Measurements from ENCODE around the gene PEF1. TPM values are rescaled to one million over a fixed set of nuclear protein-coding genes. Genes with fewer than 3 reads are reported as not detected.
A peak's percentile ranks its signal among the peaks of the same experiment; 100 is the strongest.

PEF1 gene
- total and polyA plus RNA-seq, 2 experiments from 2014 or later = 22.3 to 68.5 TPM

DNA sequence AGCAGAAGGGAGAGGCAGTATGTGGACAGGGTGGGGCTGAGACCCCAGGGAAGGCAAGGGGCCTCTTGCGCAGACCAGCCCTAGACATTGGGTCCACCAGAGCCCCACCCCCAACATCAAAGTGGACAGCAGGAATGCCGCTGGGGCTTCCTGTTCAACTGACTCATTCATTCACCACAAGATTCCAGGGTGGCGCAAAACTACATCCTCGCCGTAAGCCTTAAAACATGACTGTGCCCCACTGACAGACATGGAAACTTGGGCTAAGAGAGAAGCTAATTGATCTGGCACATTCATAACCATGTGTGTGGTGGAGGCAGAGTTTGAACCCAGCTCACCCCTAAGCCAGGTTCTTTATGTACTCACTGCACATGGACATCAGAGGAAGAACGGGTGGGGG, 45.2 kb upstream of the PEF1 start:
- no peak for ATAC-seq
- H3K4me2 ChIP-seq = no peak overlapping the region

DNA sequence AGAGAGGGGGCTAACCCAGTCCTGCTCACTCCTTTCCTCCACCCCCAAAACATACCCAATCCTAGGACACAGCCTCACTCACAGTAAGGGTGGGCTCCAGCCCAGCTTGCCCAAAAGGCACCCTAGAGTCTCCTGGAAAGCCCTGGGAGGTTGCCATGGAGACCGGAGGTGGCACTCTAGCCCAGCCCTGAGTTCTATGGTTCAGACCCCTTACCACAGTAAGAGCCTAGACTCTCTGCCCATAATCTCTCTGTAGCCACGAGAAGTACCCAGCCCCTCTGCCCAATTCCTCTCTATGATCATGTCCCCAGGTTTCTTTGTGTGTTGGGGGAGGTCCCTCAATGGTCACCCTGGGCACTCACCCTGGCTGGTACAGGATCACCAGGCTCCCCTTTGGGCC, 44.7 kb upstream of the PEF1 start:
- H3K4me2 ChIP-seq = no peak overlapping the region
- Mint-ChIP-seq H3K4me3 (no peak overlapping the region; the same call in 2 of the 3 replicates), H3K27me3 (ENCODE audit: insufficient read depth, low read depth, poor library complexity) (peaks cover 13% of the 10 kb centered on the region), H3K36me3 (ENCODE audit: low read depth) (no peaks in the 10 kb centered on the region), H3K4me1 (peaks cover 26% of the 10 kb centered on the region), H3K27ac (0 out of 2 replicates have a peak overlapping the region, but pooled peaks have one; percentile 39), H3K9me3 (no peaks in the 10 kb centered on the region; the same call in 2 of the 3 replicates)
- no peak overlapping the region for H3K4me3 ChIP-seq
- H3K27me3 ChIP-seq (ENCODE audit: insufficient read depth) = no peaks in the 10 kb centered on the region
- H3K4me1 ChIP-seq (ENCODE audit: insufficient read depth) = no peaks in the 10 kb centered on the region
- ATAC-seq = peak; percentile 67
- no peaks in the 10 kb centered on the region for H4K20me1 ChIP-seq (replicated peaks; ENCODE audit: insufficient read depth)
- no peak for DNase-seq (ENCODE audit: low spot score)
- H3F3A ChIP-seq (replicated peaks; ENCODE audit: low read depth) = no peaks in the 10 kb centered on the region
- no peak overlapping the region for H3K27ac ChIP-seq (ENCODE audit: low read depth)
- no peaks in the 10 kb centered on the region for H3K9me2 ChIP-seq (ENCODE audit: insufficient read depth)
- H3K36me3 ChIP-seq (ENCODE audit: insufficient read depth) = no peaks in the 10 kb centered on the region
- no peaks in the 10 kb centered on the region for H3K79me2 ChIP-seq (replicated peaks; ENCODE audit: insufficient read depth)
- no peak overlapping the region for H2AFZ ChIP-seq
- TF ChIP-seq, protein P1, sequence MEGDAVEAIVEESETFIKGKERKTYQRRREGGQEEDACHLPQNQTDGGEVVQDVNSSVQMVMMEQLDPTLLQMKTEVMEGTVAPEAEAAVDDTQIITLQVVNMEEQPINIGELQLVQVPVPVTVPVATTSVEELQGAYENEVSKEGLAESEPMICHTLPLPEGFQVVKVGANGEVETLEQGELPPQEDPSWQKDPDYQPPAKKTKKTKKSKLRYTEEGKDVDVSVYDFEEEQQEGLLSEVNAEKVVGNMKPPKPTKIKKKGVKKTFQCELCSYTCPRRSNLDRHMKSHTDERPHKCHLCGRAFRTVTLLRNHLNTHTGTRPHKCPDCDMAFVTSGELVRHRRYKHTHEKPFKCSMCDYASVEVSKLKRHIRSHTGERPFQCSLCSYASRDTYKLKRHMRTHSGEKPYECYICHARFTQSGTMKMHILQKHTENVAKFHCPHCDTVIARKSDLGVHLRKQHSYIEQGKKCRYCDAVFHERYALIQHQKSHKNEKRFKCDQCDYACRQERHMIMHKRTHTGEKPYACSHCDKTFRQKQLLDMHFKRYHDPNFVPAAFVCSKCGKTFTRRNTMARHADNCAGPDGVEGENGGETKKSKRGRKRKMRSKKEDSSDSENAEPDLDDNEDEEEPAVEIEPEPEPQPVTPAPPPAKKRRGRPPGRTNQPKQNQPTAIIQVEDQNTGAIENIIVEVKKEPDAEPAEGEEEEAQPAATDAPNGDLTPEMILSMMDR (conservative IDR thresholded peaks at IDR 0.05; ENCODE audit: low read depth in 2 of 2) = no peak
- TF ChIP-seq, protein P2, sequence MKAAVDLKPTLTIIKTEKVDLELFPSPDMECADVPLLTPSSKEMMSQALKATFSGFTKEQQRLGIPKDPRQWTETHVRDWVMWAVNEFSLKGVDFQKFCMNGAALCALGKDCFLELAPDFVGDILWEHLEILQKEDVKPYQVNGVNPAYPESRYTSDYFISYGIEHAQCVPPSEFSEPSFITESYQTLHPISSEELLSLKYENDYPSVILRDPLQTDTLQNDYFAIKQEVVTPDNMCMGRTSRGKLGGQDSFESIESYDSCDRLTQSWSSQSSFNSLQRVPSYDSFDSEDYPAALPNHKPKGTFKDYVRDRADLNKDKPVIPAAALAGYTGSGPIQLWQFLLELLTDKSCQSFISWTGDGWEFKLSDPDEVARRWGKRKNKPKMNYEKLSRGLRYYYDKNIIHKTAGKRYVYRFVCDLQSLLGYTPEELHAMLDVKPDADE (IDR thresholded peaks at IDR 0.05) = no peak
- TF ChIP-seq EZH2phosphoT487 (IDR thresholded peaks at IDR 0.05; ENCODE audit: unreplicated experiment) (no peak), ZNF114 (CRISPR knock-in tag; IDR thresholded peaks at IDR 0.05) (no peak), JUNB (IDR thresholded peaks at IDR 0.05; ENCODE audit: unreplicated experiment) (no peak), EZH2 (IDR thresholded peaks at IDR 0.05; ENCODE audit: low read depth, unreplicated experiment) (no peak), POLR2AphosphoS5 (IDR thresholded peaks at IDR 0.05; ENCODE audit: low read depth) (no peak)
- TF ChIP-seq, protein P3, sequence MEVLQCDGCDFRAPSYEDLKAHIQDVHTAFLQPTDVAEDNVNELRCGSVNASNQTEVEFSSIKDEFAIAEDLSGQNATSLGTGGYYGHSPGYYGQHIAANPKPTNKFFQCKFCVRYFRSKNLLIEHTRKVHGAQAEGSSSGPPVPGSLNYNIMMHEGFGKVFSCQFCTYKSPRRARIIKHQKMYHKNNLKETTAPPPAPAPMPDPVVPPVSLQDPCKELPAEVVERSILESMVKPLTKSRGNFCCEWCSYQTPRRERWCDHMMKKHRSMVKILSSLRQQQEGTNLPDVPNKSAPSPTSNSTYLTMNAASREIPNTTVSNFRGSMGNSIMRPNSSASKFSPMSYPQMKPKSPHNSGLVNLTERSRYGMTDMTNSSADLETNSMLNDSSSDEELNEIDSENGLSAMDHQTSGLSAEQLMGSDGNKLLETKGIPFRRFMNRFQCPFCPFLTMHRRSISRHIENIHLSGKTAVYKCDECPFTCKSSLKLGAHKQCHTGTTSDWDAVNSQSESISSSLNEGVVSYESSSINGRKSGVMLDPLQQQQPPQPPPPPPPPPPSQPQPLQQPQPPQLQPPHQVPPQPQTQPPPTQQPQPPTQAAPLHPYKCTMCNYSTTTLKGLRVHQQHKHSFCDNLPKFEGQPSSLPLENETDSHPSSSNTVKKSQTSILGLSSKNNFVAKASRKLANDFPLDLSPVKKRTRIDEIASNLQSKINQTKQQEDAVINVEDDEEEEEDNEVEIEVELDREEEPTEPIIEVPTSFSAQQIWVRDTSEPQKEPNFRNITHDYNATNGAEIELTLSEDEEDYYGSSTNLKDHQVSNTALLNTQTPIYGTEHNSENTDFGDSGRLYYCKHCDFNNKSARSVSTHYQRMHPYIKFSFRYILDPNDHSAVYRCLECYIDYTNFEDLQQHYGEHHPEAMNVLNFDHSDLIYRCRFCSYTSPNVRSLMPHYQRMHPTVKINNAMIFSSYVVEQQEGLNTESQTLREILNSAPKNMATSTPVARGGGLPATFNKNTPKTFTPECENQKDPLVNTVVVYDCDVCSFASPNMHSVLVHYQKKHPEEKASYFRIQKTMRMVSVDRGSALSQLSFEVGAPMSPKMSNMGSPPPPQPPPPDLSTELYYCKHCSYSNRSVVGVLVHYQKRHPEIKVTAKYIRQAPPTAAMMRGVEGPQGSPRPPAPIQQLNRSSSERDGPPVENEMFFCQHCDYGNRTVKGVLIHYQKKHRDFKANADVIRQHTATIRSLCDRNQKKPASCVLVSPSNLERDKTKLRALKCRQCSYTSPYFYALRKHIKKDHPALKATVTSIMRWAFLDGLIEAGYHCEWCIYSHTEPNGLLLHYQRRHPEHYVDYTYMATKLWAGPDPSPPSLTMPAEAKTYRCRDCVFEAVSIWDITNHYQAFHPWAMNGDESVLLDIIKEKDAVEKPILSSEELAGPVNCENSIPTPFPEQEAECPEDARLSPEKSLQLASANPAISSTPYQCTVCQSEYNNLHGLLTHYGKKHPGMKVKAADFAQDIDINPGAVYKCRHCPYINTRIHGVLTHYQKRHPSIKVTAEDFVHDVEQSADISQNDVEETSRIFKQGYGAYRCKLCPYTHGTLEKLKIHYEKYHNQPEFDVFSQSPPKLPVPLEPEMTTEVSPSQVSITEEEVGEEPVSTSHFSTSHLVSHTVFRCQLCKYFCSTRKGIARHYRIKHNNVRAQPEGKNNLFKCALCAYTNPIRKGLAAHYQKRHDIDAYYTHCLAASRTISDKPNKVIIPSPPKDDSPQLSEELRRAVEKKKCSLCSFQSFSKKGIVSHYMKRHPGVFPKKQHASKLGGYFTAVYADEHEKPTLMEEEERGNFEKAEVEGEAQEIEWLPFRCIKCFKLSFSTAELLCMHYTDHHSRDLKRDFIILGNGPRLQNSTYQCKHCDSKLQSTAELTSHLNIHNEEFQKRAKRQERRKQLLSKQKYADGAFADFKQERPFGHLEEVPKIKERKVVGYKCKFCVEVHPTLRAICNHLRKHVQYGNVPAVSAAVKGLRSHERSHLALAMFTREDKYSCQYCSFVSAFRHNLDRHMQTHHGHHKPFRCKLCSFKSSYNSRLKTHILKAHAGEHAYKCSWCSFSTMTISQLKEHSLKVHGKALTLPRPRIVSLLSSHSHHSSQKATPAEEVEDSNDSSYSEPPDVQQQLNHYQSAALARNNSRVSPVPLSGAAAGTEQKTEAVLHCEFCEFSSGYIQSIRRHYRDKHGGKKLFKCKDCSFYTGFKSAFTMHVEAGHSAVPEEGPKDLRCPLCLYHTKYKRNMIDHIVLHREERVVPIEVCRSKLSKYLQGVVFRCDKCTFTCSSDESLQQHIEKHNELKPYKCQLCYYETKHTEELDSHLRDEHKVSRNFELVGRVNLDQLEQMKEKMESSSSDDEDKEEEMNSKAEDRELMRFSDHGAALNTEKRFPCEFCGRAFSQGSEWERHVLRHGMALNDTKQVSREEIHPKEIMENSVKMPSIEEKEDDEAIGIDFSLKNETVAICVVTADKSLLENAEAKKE (CRISPR knock-in tag; IDR thresholded peaks at IDR 0.05) = no peak

More for the DNA sequence above, 45.2 kb upstream of the PEF1 start:
- TF ChIP-seq, protein P1 (conservative IDR thresholded peaks at IDR 0.05; ENCODE audit: low read depth in 2 of 2) = no peak
- no peak for TF ChIP-seq ZNF114 (CRISPR knock-in tag; IDR thresholded peaks at IDR 0.05)
- no peak for TF ChIP-seq NANOG (IDR thresholded peaks at IDR 0.05; ENCODE audit: borderline replicate concordance)
- no peak for TF ChIP-seq ZNF331 (CRISPR knock-in tag; IDR thresholded peaks at IDR 0.05; ENCODE audit: low read depth)
- no peak for TF ChIP-seq CREB1 (CRISPR knock-in tag; IDR thresholded peaks at IDR 0.05; ENCODE audit: low read depth)
- no peaks in the 10 kb centered on the region for H3K79me2 ChIP-seq (replicated peaks; ENCODE audit: insufficient read depth)
- H3F3A ChIP-seq (replicated peaks; ENCODE audit: low read depth) = no peaks in the 10 kb centered on the region
- Mint-ChIP-seq H3K36me3 (ENCODE audit: low read depth) (no peaks in the 10 kb centered on the region), H3K9me3 (no peaks in the 10 kb centered on the region; the same call in 2 of the 3 replicates), H3K4me1 (peaks cover 26% of the 10 kb centered on the region), H3K27me3 (ENCODE audit: insufficient read depth, low read depth, poor library complexity) (peaks cover 12% of the 10 kb centered on the region), H3K27ac (no peak overlapping the region), H3K4me3 (no peak overlapping the region)
- no peaks in the 10 kb centered on the region for H3K4me1 ChIP-seq (ENCODE audit: insufficient read depth)
- no peak overlapping the region for H3K27ac ChIP-seq (ENCODE audit: low read depth)
- H4K20me1 ChIP-seq (replicated peaks; ENCODE audit: insufficient read depth) = no peaks in the 10 kb centered on the region
- no peaks in the 10 kb centered on the region for H3K36me3 ChIP-seq (ENCODE audit: insufficient read depth)
- no peak overlapping the region for H3K4me3 ChIP-seq
- no peaks in the 10 kb centered on the region for H3K9me2 ChIP-seq (ENCODE audit: insufficient read depth)
- no peaks in the 10 kb centered on the region for H3K27me3 ChIP-seq (ENCODE audit: insufficient read depth)
- no peak overlapping the region for H2AFZ ChIP-seq
- no peak for DNase-seq (ENCODE audit: low spot score)

Measured in GM23338 (cell line).